ENCODE measurements around the gene RCL1.
"Not testable (repeated sequence)": the region's sequence is repeated elsewhere in the genome, so short reads cannot be mapped to it uniquely, and the experiment has no call there.

Gene RCL1

GRCh38 chr9:4891674-4892073 is 98.9 kb downstream of the RCL1 start:
- no peak for DNase-seq

GRCh38 chr9:4892501-4893194 is 99.9 kb downstream of the RCL1 start:
- DNase-seq: no peak

GRCh38 chr9:4894076-4894475 is 101.3 kb downstream of the RCL1 start:
- DNase-seq: no peak

GRCh38 chr9:4899853-4900252 is 107.1 kb downstream of the RCL1 start:
- not testable (repeated sequence) for DNase-seq

- DNase-seq: not testable (repeated sequence)
These were observed 108.8 kb downstream of the RCL1 start for GRCh38 chr9:4901401-4902134.

- no peak for DNase-seq
These were observed 109.4 kb downstream of the RCL1 start for GRCh38 chr9:4902135-4902475.

- DNase-seq: no peak
These were observed 111.8 kb downstream of the RCL1 start for GRCh38 chr9:4904322-4905134.

- no peak for DNase-seq
These were observed 112.4 kb downstream of the RCL1 start for GRCh38 chr9:4905135-4905490.

Data from NCI-H187 treated with DMSO at 0.1 percent for 48 hours (cell line).